ENCODE measurements around the gene LCN15. TPM values are rescaled to one million over a fixed set of nuclear protein-coding genes. Genes with fewer than 3 reads are reported as not detected.
"Not testable (repeated sequence)": the region's sequence is repeated elsewhere in the genome, so short reads cannot be mapped to it uniquely, and the experiment has no call there.

Gene LCN15
- polyA plus RNA-seq, 1 donor, result 14.0 TPM

DNA sequence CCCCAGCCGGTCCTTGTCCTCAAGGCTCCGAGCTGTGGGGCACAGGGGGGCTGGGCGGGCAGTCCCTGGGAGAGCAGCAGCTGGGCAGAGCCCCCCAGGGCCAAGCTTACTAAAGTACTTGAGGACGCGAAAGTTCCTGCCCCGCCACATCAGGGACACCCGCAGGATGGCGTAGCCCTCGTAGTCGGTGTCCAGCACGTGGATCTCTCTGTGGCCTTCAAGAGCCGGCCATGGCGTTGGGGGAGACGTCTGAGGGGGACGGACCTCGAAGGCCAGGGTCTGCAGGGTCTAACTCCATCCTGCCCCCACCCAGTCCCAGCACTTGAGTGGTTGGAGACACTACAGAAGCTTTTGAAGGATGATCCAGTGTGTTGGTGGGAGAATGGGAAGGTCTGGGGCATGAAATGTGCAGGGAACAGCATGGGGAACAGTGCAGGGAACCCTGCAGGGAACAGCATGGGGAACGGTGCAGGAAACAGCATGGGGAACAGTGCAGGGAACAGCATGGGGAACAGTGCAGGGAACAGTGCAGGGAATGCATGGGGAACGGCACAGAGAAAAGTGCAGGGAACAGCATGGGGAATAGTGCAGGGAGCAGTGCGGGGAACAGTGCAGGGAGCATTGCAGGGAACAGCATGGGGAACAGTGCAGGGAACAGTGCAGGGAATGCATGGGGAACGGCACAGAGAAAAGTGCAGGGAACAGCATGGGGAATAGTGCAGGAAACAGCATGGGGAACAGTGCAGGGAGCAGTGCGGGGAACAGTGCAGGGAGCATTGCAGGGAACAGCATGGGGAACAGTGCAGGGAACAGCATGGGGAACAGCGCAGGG lies 8.8 kb downstream of the LCN15 start:
- not testable (repeated sequence) for DNase-seq; H3K36me3 ChIP-seq (ENCODE audit: control insufficient read depth, insufficient read depth, low read length); H3K27me3 ChIP-seq (ENCODE audit: control insufficient read depth, insufficient read depth, low read length); H3K4me3 ChIP-seq (ENCODE audit: low read length); H3K27ac ChIP-seq (ENCODE audit: low read length); H3K4me1 ChIP-seq (ENCODE audit: control insufficient read depth, insufficient read depth, low read length)
- 92% methylated on average over 2 of the region's 22 CpGs for WGBS (ENCODE audit: insufficient coverage, low lambda C conversion rate)
- H3K9me3 ChIP-seq (ENCODE audit: control insufficient read depth, low read depth, low read length), result peaks cover 21% of the 10 kb centered on the region

DNA sequence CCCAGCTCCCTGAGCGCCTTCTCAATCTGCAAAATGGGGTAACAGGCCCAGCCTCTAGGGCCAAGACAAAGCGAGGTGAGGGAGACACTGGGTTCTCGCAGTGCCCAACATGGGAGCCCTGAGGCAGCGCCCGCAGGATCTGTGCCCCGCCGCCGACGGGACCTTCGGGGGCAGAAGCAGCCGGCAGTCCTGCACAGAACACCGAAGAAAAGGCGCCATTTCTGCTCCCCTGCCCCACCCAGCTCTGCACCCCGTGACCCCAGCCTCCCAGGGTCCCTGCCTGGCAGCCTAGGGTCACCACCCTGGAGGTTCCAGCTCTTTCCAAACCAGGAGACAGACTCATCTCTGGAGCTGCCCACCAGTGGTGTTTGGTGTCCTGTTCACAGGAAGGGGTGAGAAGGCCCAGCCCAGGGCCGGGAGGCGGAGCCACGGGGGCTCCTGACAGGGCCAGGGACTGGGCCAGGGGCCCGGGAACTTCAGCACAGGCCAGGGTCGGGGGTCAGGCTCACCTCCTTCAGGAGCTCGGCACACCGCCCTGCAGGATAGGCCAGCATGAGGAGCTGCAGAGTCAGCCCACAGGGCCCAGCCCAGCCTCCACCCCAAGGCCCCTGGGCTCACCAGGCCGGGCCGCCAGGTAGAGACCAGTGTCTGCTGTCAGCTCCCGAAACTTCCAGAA lies 9.6 kb downstream of the LCN15 start:
- Histone ChIP-seq H3K4me1 (ENCODE audit: control insufficient read depth, insufficient read depth, low read length) (no peaks in the 10 kb centered on the region), H3K36me3 (ENCODE audit: control insufficient read depth, insufficient read depth, low read length) (no peaks in the 10 kb centered on the region), H3K4me3 (ENCODE audit: low read length) (no peak overlapping the region), H3K9me3 (ENCODE audit: control insufficient read depth, low read depth, low read length) (peaks cover 20% of the 10 kb centered on the region), H3K27me3 (ENCODE audit: control insufficient read depth, insufficient read depth, low read length) (peaks cover 6% of the 10 kb centered on the region), H3K27ac (ENCODE audit: low read length) (no peak overlapping the region)
- no peak for DNase-seq
- no CpG with 5 or more reads among the region's 24 CpGs for WGBS (ENCODE audit: insufficient coverage, low lambda C conversion rate)

DNA sequence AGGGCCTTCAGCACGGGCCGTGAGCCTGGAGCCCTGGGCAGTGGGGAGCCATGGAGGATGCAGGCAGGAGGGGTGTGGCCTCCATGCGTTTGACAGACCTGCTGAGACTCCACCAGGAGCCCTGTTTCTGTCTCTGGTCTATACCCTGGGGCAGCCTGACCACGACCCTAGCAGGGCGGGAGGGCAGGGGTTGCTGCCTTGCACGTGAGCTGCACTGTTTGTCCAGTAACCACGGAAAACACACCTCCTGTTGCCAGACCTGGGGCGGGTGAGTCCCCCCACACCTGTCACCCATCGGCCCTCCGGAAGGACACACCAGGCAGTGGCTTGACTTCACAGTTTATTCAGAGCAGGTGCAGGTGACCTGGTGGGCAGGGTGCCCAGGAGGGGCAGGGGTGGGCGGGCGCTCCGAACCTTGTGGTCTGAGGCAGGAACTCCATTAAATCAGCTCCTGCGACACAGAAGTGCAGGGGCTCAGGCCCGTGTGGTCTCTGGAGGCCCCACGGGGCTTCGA lies 10.2 kb downstream of the LCN15 start:
- Histone ChIP-seq H3K4me3 (ENCODE audit: low read length) (no peak overlapping the region), H3K27me3 (ENCODE audit: control insufficient read depth, insufficient read depth, low read length) (peaks cover 6% of the 10 kb centered on the region), H3K4me1 (ENCODE audit: control insufficient read depth, insufficient read depth, low read length) (no peaks in the 10 kb centered on the region), H3K27ac (ENCODE audit: low read length) (no peak overlapping the region), H3K36me3 (ENCODE audit: control insufficient read depth, insufficient read depth, low read length) (no peaks in the 10 kb centered on the region), H3K9me3 (ENCODE audit: control insufficient read depth, low read depth, low read length) (peaks cover 20% of the 10 kb centered on the region)
- DNase-seq, result no peak
- no CpG with 5 or more reads among the region's 17 CpGs for WGBS (ENCODE audit: insufficient coverage, low lambda C conversion rate)

DNA sequence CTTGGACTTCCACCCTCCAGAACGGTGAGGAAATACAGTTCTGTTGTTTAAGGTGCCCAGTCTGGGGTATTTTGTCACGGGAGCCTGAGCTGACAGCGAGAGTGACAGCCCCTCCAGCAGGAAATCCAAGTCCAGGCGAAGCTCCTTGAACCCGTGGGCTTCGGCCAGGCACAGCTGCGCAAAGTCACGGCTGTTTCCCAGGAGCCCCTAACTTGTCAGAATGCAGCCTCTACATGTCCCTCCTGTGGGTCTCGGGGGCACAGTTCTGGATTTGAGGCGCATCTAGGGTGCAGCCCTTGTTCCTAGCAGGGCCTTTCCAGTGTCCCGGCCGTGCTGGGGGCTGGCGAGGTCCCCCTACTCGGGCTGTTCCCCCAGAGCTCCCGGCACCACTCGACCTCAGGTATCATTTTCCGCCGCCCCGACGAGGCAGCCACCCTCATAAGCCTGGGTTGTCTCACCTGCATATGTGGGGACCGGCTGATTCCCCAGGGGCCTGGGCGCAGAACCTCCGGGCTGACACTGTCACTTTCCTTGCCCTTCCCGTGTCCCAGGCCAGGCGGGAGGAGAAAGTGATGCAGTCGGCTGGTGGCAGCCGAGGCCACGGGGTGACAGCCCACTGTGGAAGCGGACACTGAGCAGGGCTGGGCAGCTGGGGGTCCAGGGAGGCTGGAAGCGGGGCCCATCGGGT lies 10.8 kb downstream of the LCN15 start:
- Histone ChIP-seq H3K4me3 (ENCODE audit: low read length) (no peak overlapping the region), H3K9me3 (ENCODE audit: control insufficient read depth, low read depth, low read length) (peaks cover 20% of the 10 kb centered on the region), H3K36me3 (ENCODE audit: control insufficient read depth, insufficient read depth, low read length) (no peaks in the 10 kb centered on the region), H3K4me1 (ENCODE audit: control insufficient read depth, insufficient read depth, low read length) (no peaks in the 10 kb centered on the region), H3K27me3 (ENCODE audit: control insufficient read depth, insufficient read depth, low read length) (peaks cover 6% of the 10 kb centered on the region), H3K27ac (ENCODE audit: low read length) (no peak overlapping the region)
- WGBS (ENCODE audit: insufficient coverage, low lambda C conversion rate), result no CpG with 5 or more reads among the region's 31 CpGs
- no peak for DNase-seq

DNA sequence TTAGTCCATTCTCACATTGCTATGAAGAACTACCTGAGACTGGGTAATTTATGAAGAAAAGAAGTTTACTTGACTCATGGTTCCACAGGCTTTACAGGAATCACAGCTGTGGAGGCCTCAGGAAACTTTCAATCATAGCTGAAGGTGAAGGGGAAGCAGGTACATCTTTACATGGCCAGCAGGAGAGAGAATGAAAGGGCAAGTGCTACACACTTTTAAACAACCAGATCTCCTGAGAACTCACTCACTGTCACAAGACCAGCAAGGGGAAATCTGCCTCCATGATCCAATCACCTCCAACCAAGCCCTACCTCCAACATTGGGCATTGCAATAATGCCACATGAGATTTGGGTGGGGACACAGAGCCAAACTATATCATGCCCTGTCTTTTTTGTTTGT lies 12.5 kb downstream of the LCN15 start:
- H3K9me3 ChIP-seq (ENCODE audit: control insufficient read depth, low read depth, low read length), result peaks cover 26% of the 10 kb centered on the region
- H3K27me3 ChIP-seq (ENCODE audit: control insufficient read depth, insufficient read depth, low read length), result peaks cover 6% of the 10 kb centered on the region
- no peak overlapping the region for H3K4me3 ChIP-seq (ENCODE audit: low read length)
- no peak overlapping the region for H3K27ac ChIP-seq (ENCODE audit: low read length)
- H3K4me1 ChIP-seq (ENCODE audit: control insufficient read depth, insufficient read depth, low read length), result no peaks in the 10 kb centered on the region
- H3K36me3 ChIP-seq (ENCODE audit: control insufficient read depth, insufficient read depth, low read length), result no peaks in the 10 kb centered on the region
- no peak for DNase-seq

DNA sequence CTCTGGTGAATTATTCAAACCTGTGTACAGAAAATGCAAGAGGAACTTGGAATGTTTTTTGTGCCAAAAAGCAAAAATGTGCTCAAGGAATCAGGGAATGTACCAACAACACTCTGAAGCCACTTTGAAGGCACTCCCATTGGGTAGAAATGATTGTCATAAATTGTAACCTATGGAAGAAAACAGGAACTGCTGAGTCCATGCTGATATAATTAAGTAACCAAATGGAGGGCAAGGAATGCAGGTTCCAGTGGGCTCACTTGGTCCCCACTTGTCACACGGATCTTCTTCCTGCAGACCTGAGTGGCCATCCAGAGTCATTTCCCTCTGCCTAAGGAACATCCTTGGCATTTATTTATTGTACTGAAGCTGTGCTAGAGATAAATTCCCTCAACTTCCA lies 13.1 kb downstream of the LCN15 start:
- no peaks in the 10 kb centered on the region for H3K36me3 ChIP-seq (ENCODE audit: control insufficient read depth, insufficient read depth, low read length)
- peaks cover 6% of the 10 kb centered on the region for H3K27me3 ChIP-seq (ENCODE audit: control insufficient read depth, insufficient read depth, low read length)
- no peaks in the 10 kb centered on the region for H3K4me1 ChIP-seq (ENCODE audit: control insufficient read depth, insufficient read depth, low read length)
- DNase-seq, result no peak
- peaks cover 22% of the 10 kb centered on the region for H3K9me3 ChIP-seq (ENCODE audit: control insufficient read depth, low read depth, low read length)
- H3K27ac ChIP-seq (ENCODE audit: low read length), result no peak overlapping the region
- WGBS (ENCODE audit: insufficient coverage, low lambda C conversion rate), result no CpG with 5 or more reads among the region's 1 CpG
- no peak overlapping the region for H3K4me3 ChIP-seq (ENCODE audit: low read length)

DNA sequence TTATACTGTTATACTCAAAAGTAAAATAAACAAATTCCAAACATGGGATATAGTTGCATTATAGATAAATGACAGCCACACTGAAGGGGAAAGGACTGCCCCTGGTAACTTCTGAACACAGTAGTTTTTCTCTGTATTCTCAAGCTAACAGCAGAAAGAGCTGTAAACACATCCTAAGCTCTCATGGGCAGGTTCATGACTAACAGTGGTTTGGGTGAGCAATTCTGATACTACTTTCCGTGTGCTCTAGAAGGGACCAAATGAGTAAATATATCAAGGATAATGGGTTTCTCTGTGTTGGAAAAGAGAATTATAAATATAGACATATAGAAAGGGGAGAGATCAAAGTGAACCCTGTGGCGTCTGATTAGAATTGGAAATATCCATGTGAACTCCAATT lies 13.8 kb downstream of the LCN15 start:
- Histone ChIP-seq H3K36me3 (ENCODE audit: control insufficient read depth, insufficient read depth, low read length) (no peaks in the 10 kb centered on the region), H3K4me1 (ENCODE audit: control insufficient read depth, insufficient read depth, low read length) (no peaks in the 10 kb centered on the region), H3K27ac (ENCODE audit: low read length) (no peak overlapping the region), H3K9me3 (ENCODE audit: control insufficient read depth, low read depth, low read length) (peaks cover 18% of the 10 kb centered on the region), H3K27me3 (ENCODE audit: control insufficient read depth, insufficient read depth, low read length) (peaks cover 6% of the 10 kb centered on the region), H3K4me3 (ENCODE audit: low read length) (no peak overlapping the region)
- DNase-seq, result no peak
- WGBS (ENCODE audit: insufficient coverage, low lambda C conversion rate), result 47% methylated on average over 2 of the region's 2 CpGs

DNA sequence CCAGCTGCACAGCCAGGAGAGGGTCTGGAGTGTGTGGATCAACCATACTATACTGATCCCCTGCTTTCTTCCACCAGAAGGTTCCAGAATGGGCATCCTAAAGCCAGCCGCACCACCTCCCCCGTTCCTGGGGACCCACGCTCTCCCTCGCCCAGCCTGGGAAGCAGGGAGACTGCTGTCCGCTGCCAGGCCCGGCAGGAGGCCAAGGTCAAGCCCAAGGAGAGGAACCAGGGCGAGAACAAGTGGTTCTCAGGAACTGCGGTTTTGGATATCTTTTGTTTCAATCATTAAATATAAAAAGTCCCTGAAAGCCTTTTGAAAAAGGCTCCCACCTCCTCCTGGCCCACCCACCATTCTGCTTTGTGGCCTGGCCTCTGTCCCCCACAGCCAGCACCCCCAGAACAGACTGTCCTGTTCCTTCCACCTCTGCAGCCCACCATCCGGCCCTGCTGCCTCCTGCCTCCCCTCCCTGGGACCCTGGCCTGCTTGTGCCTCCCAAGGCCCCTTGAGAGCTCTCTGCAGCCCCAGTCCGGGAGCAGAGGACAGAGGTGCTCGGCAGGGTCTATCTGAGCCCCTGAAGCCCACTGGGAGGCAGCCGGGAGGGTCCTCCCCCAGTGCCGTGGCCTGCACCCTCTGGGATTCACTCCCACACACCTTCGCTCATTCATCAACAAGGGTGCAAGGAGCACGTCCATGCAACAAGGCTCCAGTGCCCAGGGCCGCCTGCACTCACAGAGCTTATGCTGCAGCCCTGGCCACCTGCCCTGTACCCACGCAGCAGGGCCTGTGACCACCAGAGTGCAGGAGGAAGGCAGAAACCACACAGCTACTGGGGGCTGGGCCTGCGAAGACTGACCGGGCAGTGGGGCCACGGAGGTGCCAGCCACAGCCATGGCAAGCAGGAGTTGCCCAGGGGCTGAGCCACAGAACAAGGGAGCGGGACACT lies 15.4 kb downstream of the LCN15 start:
- DNase-seq, result no peak
- Histone ChIP-seq H3K4me1 (ENCODE audit: control insufficient read depth, insufficient read depth, low read length) (no peaks in the 10 kb centered on the region), H3K36me3 (ENCODE audit: control insufficient read depth, insufficient read depth, low read length) (no peaks in the 10 kb centered on the region), H3K27me3 (ENCODE audit: control insufficient read depth, insufficient read depth, low read length) (peaks cover 6% of the 10 kb centered on the region), H3K27ac (ENCODE audit: low read length) (no peak overlapping the region), H3K9me3 (ENCODE audit: control insufficient read depth, low read depth, low read length) (peaks cover 16% of the 10 kb centered on the region), H3K4me3 (ENCODE audit: low read length) (no peak overlapping the region)
- no CpG with 5 or more reads among the region's 21 CpGs for WGBS (ENCODE audit: insufficient coverage, low lambda C conversion rate)

DNA sequence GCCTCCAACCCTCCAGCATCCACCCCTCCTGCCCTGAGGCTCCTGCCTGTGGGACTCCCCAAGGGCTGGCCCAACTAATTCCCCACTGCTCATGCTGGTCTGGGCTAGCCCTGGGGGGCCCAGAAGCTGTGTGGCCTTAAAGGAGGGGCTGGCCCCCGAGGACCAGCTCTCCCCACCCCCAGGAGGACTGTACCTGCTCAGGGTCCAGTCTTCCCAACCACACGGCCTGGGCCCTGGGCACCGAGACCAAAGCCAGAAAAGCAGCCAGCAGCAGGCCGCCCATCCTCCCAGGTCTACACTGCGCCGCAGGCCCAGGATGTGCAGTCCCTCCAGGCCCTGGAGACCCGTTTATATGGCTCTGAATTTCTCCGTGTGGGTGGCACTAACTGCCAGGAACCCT lies 16.1 kb downstream of the LCN15 start, which contains the start of gene LCN6:
LCN6 (minus strand) TSS at position 325 of the 400 bp plus-strand sequence; CDS start at position 283, 42 bp downstream.
- no peak for DNase-seq
- peaks cover 2% of the 10 kb centered on the region for H3K27me3 ChIP-seq (ENCODE audit: control insufficient read depth, insufficient read depth, low read length)
- H3K4me3 ChIP-seq (ENCODE audit: low read length), result no peak within 1 kb of the TSS
- H3K27ac ChIP-seq (ENCODE audit: low read length), result no peak within 1 kb of the TSS
- no peaks in the 10 kb centered on the region for H3K36me3 ChIP-seq (ENCODE audit: control insufficient read depth, insufficient read depth, low read length)
- H3K4me1 ChIP-seq (ENCODE audit: control insufficient read depth, insufficient read depth, low read length), result peaks cover under 1% of the 10 kb centered on the region
- no CpG with 5 or more reads among the region's 8 CpGs for WGBS (ENCODE audit: insufficient coverage, low lambda C conversion rate)
- H3K9me3 ChIP-seq (ENCODE audit: control insufficient read depth, low read depth, low read length), result peaks cover 10% of the 10 kb centered on the region

Measured in large intestine (tissue), 3 donors.